Smooth muscle cell (in vitro differentiated cells): Measurements from ENCODE around the gene SLC24A3. TPM values are rescaled to one million over a fixed set of nuclear protein-coding genes. Genes with fewer than 3 reads are reported as not detected.

Experiments
- DNase-seq: peaks from one replicate; lab custom pipeline; 2025; ENCODE audit not compliant: unreplicated experiment; lab: John Stamatoyannopoulos, UW
- H2AFZ ChIP-seq: fragments of 200-600 bp; sonication (generic); 2 replicates; pipeline ENCODE4 v1.6.0; 2016; ENCODE audit warnings: antibody characterized with exemption, low read depth, mild to moderate bottlenecking
- H3F3A ChIP-seq: fragments of 200-600 bp; sonication (generic); 2 replicates; pipeline ENCODE4 v1.6.0; 2017; ENCODE audit warnings: antibody characterized with exemption, low read depth
- H3K27ac ChIP-seq: fragments of 200-600 bp; sonication (generic); 2 replicates; pipeline ENCODE4 v1.5.1; 2016; ENCODE audit warnings: low read depth, mild to moderate bottlenecking
- H3K27me3 ChIP-seq: fragments of 200-600 bp; sonication (generic); 2 replicates; pipeline ENCODE4 v1.6.1; 2016; ENCODE audit warnings: low read depth, mild to moderate bottlenecking
- H3K36me3 ChIP-seq: fragments of 200-600 bp; sonication (generic); 2 replicates; pipeline ENCODE4 v1.5.1; 2016; ENCODE audit warnings: low read depth
- H3K4me1 ChIP-seq: fragments of 200-600 bp; sonication (generic); 2 replicates; pipeline ENCODE4 v1.5.1; 2016; ENCODE audit warnings: low read depth
- H3K4me2 ChIP-seq: fragments of 200-600 bp; sonication (generic); 2 replicates; pipeline ENCODE4 v1.6.0; 2016; ENCODE audit warnings: mild to moderate bottlenecking
- H3K4me3 ChIP-seq: fragments of 200-600 bp; sonication (generic); 2 replicates; pipeline ENCODE4 v1.5.1; 2016; ENCODE audit warnings: mild to moderate bottlenecking
- H3K79me2 ChIP-seq: fragments of 200-600 bp; sonication (generic); 2 replicates; pipeline ENCODE4 v1.6.0; 2016; ENCODE audit warnings: low read depth, mild to moderate bottlenecking
- H3K9ac ChIP-seq: fragments of 200-600 bp; sonication (generic); 2 replicates; pipeline ENCODE4 v1.6.0; 2016; ENCODE audit warnings: low read depth
- H3K9me3 ChIP-seq: fragments of 200-600 bp; sonication (generic); replicated peaks from 2 replicates; pipeline ENCODE4 v1.5.1; 2016; ENCODE audit warnings: low read depth
- H4K20me1 ChIP-seq: fragments of 200-600 bp; sonication (generic); 2 replicates; pipeline ENCODE4 v1.6.0; 2016; ENCODE audit warnings: low read depth
- CTCF ChIP-seq: fragments of 200-600 bp; sonication (generic); IDR thresholded peaks from 2 replicates; pipeline ENCODE4 v1.5.1; 2017; ENCODE audit warnings: borderline replicate concordance, mild to moderate bottlenecking, antibody characterized with exemption; ENCODE audit not compliant: insufficient read depth, poor library complexity, severe bottlenecking
- WGBS: methylation state at CpG from one replicate; pipeline ENCODE4 v1.1.7; 2016; ENCODE audit warnings: low lambda C conversion rate; 5-methylcytosine and 5-hydroxymethylcytosine counted together
- polyA plus RNA-seq: library from polyadenylated mRNA; unstranded; fragments of >200 nt; fragmentation: Nextera tagmentation; extraction: Ambion mirVana; gene quantifications from 2 replicates; pipeline ENCODE4 v1.2.1, GENCODE V29; 2016
- total RNA-seq: library from RNA; depleted of rRNA; stranded (reverse); fragments of >200 nt; gene quantifications from 2 replicates; pipeline ENCODE4 v1.2.3, GENCODE V29; 2014

SLC24A3 gene
- total and polyA plus RNA-seq, 2 experiments from 2014 or later, result 2.5 to 3.2 TPM

GRCh38 chr20:19746396-19746795 is 534.0 kb downstream of the SLC24A3 start:
- Histone ChIP-seq H3K4me1 (no peaks in the 10 kb centered on the region), H4K20me1 (no peaks in the 10 kb centered on the region), H3K27ac (no peak overlapping the region), H3K9ac (no peak overlapping the region), H3K79me2 (no peaks in the 10 kb centered on the region), H3F3A (no peaks in the 10 kb centered on the region), H3K9me3 (no peaks in the 10 kb centered on the region), H3K27me3 (no peaks in the 10 kb centered on the region), H3K36me3 (no peaks in the 10 kb centered on the region), H2AFZ (no peak overlapping the region), H3K4me2 (no peak overlapping the region), H3K4me3 (no peak overlapping the region)
- no peak for TF ChIP-seq CTCF
- 92% methylated on average over 1 of the region's 1 CpG for WGBS
- no peak for DNase-seq

GRCh38 chr20:19747903-19748302 is 535.5 kb downstream of the SLC24A3 start:
- H4K20me1 ChIP-seq, result no peaks in the 10 kb centered on the region
- no peaks in the 10 kb centered on the region for H3F3A ChIP-seq
- H3K79me2 ChIP-seq, result no peaks in the 10 kb centered on the region
- no peaks in the 10 kb centered on the region for H3K4me1 ChIP-seq
- no peaks in the 10 kb centered on the region for H3K9me3 ChIP-seq
- no peak for DNase-seq
- H2AFZ ChIP-seq, result no peak overlapping the region
- WGBS, result 90% methylated on average over 4 of the region's 4 CpGs
- no peaks in the 10 kb centered on the region for H3K27me3 ChIP-seq
- no peak for TF ChIP-seq CTCF
- no peak overlapping the region for H3K4me2 ChIP-seq
- no peaks in the 10 kb centered on the region for H3K36me3 ChIP-seq
- no peak overlapping the region for H3K4me3 ChIP-seq
- H3K9ac ChIP-seq, result no peak overlapping the region
- no peak overlapping the region for H3K27ac ChIP-seq

GRCh38 chr20:19748681-19749080 is 536.2 kb downstream of the SLC24A3 start:
- TF ChIP-seq CTCF, result no peak

GRCh38 chr20:19749618-19750071 is 537.2 kb downstream of the SLC24A3 start:
- Histone ChIP-seq H3K4me3 (no peak overlapping the region), H3K4me2 (no peak overlapping the region), H3K36me3 (no peaks in the 10 kb centered on the region), H3K27ac (no peak overlapping the region), H3K27me3 (no peaks in the 10 kb centered on the region), H3K9ac (no peak overlapping the region), H4K20me1 (no peaks in the 10 kb centered on the region), H2AFZ (no peak overlapping the region), H3K79me2 (no peaks in the 10 kb centered on the region), H3F3A (no peaks in the 10 kb centered on the region), H3K9me3 (no peaks in the 10 kb centered on the region), H3K4me1 (no peaks in the 10 kb centered on the region)
- no peak for TF ChIP-seq CTCF
- no peak for DNase-seq
- 31% methylated on average over 3 of the region's 3 CpGs for WGBS

More at GRCh38 chr20:19748681-19749080, 536.2 kb downstream of the SLC24A3 start:
- 86% methylated on average over 2 of the region's 2 CpGs for WGBS
- Histone ChIP-seq H3F3A (no peaks in the 10 kb centered on the region), H3K27me3 (no peaks in the 10 kb centered on the region), H3K36me3 (no peaks in the 10 kb centered on the region), H3K27ac (no peak overlapping the region), H3K79me2 (no peaks in the 10 kb centered on the region), H3K4me2 (no peak overlapping the region), H3K4me3 (no peak overlapping the region), H4K20me1 (no peaks in the 10 kb centered on the region), H3K9me3 (no peaks in the 10 kb centered on the region), H2AFZ (no peak overlapping the region), H3K9ac (no peak overlapping the region), H3K4me1 (no peaks in the 10 kb centered on the region)
- DNase-seq, result no peak
